GM03348 (cell line): ENCODE data around the gene DMD.
A peak's percentile ranks its signal among the peaks of the same experiment; 100 is the strongest.
"Not testable (repeated sequence)": the region's sequence is repeated elsewhere in the genome, so short reads cannot be mapped to it uniquely, and the experiment has no call there.

Experiments
- DNase-seq: peaks from one replicate; pipeline ENCODE4 v3.0.0; 2012; ENCODE audit warnings: low spot score

Gene DMD

GRCh38 chrX:31429915-31430314 is 1781.4 kb downstream of the DMD start:
- DNase-seq: no peak

- DNase-seq: peak; percentile 28
Measured at GRCh38 chrX:31423609-31424189, 1787.7 kb downstream of the DMD start.

GRCh38 chrX:31421441-31421840 is 1789.9 kb downstream of the DMD start:
- no peak for DNase-seq

- no peak for DNase-seq
Measured at GRCh38 chrX:31420711-31421151, 1790.6 kb downstream of the DMD start.

DNA sequence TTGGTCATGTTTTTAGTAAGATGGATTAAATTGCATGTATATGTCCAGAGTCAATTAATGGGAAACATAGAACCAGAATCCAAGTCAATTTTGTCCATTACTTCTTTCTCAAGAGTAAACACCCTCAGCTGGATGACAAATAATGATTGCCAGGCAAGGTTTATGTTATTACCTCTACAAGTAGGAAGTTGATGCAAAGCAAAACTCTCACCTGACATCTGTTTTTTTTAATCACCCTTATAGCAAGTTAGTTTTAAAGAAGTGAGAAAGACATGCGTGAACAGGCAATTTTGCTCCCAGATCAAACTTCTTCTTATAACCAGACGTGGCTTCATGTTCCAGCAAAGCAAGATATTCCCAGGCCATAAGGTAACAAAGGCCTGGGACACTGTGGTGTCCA is 1791.0 kb downstream of the DMD start:
- DNase-seq: no peak

GRCh38 chrX:31397119-31397518 is 1814.2 kb downstream of the DMD start:
- peak; percentile 36 for DNase-seq

GRCh38 chrX:31392513-31392912 is 1818.8 kb downstream of the DMD start:
- DNase-seq: peak; percentile 9

DNA sequence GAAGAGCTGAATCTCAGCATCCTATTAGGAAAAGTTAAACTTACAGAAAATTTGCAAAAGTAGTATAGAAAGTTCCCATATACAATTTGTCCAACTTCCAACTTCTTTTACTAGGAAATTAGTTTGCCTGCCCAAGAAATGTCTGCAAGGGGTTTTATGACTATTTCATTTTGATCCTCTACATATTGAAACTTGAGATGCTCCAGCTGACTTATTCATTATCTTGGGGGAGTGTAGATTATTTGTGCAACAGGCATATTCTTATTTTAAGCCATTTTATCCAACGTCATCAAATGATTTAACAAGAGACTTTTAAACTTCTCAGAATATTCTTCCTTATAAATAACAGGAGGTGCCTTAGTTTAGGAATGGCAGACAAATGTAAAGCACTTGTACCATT is 1822.4 kb downstream of the DMD start:
- no peak for DNase-seq

- DNase-seq: no peak
Measured at GRCh38 chrX:31384471-31384870, 1826.9 kb downstream of the DMD start.

DNA sequence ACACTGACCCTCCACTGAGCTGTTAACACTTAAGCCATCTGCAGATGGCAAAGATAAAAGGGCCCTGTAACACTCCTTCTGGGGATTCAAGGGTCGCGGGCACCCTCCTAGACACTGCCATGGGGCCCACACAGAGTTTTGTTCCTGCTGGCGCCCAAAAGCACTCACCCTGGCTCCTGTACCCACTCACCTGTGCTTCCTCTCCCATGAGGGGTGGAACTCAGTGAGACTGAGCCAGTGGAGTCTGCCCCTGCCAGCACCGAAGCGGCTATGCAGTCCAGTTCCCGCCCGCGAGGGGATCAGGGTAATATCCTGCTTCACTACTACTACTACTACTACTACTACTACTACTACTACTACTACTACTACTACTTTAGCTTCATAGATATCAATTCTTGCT is 1827.4 kb downstream of the DMD start:
- DNase-seq: no peak

- DNase-seq: not testable (repeated sequence)
Measured at GRCh38 chrX:31378973-31379372, 1832.4 kb downstream of the DMD start.

GRCh38 chrX:31377821-31378220 is 1833.5 kb downstream of the DMD start:
- DNase-seq: not testable (repeated sequence)

DNA sequence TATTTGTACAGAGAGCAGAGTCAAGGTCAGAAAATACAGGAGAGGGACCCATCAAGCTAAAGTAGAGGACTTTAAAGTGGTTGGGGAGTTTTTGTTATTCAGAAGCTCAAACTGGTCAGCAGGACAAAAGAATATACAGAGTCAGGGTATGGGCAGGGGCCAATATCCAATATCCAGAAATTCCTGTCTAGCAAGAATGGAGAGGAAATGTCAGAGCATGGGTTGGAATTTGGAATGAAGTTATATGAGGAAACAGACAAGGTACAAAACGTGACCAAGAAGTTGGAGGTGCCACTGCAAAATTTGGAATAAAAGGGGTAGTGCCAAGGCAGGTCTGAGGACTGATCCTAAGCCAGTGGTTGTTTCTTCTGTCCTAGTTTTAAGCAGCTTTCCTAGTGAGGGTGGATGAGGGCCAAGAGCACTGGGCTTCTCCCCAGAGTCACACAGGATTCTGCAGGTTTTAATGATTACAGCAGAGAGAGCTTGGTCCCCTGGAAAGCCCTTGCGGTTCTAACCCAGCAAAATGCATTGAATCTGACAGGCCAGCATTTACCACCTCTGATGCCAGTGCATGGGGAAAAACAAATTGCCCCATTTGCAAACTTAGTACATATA is 1834.8 kb downstream of the DMD start:
- no peak for DNase-seq

DNA sequence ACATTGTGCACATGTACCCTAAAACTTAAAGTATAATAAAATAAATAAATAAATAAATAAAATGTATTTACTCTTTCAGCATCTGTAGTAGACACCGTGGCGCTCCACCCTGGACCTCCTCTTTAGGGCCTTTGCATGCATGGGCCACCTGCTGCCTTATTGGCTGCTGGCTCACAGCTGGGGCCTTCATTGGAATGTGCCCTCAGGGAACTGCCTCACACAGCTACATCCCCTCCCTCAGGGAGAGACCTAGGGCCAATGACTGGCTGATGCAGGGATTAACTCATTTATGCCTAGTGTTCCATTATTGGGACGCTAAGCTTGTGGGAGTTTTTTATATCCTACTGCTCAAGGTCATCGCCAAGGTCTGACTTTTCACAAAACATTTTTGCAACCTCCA is 1836.6 kb downstream of the DMD start:
- no peak for DNase-seq

DNA sequence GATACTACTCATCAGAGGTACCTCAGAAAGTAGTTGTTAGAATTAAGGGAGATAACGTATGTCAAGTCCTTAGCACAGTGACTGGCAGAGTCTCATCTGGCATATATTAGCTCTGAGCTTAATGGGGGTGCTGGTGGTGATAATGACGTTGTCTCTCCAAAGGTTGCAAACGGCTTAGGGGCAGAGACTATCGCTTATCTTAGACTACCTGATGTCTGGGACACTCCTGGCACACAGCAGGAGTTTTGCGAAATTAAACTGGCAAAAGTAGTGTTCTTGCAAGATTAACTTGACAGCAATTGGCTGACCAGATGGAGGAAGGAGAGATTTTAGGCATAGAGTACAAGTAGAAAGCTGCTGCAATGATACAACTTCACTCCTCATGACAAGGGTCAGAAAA is 1839.4 kb downstream of the DMD start:
- DNase-seq: no peak

- no peak for DNase-seq
Measured at GRCh38 chrX:31367816-31368215, 1843.5 kb downstream of the DMD start.

GRCh38 chrX:31366041-31366440 is 1845.3 kb downstream of the DMD start:
- no peak for DNase-seq

GRCh38 chrX:31356275-31357212 is 1854.8 kb downstream of the DMD start:
- DNase-seq: no peak

- DNase-seq: no peak
Measured at GRCh38 chrX:31355206-31355955, 1856.0 kb downstream of the DMD start.

DNA sequence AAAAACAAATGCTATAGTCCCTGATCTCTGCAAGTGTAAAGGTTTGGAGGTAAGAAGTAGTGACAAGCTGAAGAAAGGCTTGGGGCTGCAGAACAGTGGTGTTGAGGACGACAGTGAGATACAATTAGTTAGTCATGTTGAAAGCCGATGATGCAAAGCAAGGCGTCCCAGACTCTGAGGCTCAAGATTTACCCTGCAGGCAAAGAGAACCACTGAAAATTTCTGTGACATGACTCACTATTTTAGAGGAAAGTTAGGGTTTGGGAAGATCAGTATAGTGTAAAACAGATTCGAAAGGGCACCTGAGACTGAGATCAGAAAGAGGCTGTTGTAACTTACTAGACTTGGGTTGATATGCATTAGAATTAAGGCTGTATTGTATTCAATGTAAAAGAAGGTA is 1858.3 kb downstream of the DMD start:
- peak; percentile 46 for DNase-seq

DNA sequence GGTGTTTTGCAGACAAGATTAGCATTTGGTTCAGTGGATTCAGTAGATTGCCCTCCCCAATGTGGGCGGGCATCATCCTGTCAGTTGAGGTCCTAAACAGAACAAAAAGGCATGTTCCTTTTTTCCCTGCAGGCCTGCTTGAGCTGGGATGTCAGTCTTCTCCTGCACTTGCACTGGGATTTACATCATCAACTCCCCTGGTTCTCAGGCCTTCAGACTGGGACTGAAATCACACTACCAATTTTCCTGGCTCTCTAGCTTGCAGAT is 1860.6 kb downstream of the DMD start:
- no peak for DNase-seq

DNA sequence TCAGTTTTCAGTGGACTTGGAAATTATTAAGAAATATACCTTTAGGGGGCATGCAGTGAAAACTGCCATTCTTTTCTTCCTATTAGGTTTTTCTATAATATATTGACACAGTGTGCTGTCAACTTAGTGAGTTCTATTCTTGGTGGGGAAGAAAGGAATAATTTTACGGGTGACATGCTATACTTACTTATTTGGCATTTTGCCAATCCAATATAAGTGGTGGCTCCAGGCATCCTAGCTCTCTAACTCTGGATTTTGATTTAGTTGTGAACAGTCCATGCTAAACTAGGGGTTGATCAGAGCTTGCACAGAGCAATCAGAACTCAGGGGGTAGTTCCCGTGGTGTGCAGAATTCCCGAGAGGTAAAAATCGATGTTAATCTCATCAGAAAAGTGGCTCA is 1861.8 kb downstream of the DMD start:
- DNase-seq: no peak

DNA sequence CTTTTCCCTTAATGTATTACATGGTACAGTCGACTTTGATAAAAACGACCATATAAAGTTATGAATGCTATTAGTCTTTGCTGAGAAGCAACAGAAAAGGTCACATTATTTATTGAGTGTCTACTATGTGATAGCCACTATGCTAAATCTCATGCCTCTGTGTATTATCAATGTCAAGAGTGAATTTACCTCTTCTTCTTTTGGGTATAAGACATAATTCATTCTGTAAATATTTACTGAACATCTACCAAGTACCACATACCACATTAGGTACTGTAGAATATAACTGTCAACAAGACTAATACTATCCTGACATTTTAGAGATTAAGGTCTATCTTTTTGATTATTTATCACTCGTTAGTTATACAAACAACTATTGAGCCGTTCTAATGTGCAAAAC is 1870.8 kb downstream of the DMD start:
- DNase-seq: no peak
